ENCODE measurements around the gene TICRR. TPM values are rescaled to one million over a fixed set of nuclear protein-coding genes. Genes with fewer than 3 reads are reported as not detected.
A peak's percentile ranks its signal among the peaks of the same experiment; 100 is the strongest.

TICRR gene
- total and polyA plus RNA-seq, 4 donors: under 0.01 to 7.3 (median 0.15) TPM

DNA sequence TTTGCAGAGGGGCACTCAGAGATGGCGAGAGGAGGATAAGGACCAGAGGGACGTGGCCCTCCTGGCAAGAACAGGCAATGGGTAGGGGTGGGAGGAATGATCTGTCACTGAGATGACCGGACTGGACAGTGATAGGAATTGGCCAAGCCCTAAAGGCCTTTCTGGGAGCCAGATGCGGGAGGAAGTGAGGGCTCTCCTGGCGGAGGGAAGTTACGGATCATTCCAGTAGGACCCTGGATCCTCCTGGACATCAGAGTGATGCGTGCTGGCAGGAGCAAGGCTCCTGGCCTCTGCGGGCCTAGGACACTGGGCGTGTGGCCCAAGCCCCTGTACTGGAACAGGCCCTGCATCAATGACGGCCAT is 56.6 kb downstream of the TICRR start:
- WGBS: 89% methylated on average over 10 of the region's 10 CpGs
- DNase-seq (ENCODE audit: low spot score): no peak
- TF ChIP-seq SP1 (IDR thresholded peaks at IDR 0.05) (no peak), JUND (IDR thresholded peaks at IDR 0.05) (no peak), EGR1 (IDR thresholded peaks at IDR 0.05; ENCODE audit: low read depth in 2 of 2) (no peak), RXRA (IDR thresholded peaks at IDR 0.05) (no peak), HNF4A (conservative IDR thresholded peaks at IDR 0.05) (no peak), NR2F2 (IDR thresholded peaks at IDR 0.05) (no peak), RAD21 (IDR thresholded peaks at IDR 0.05) (no peak), HNF4G (IDR thresholded peaks at IDR 0.05) (no peak), FOXA1 (IDR thresholded peaks at IDR 0.05) (no peak), YY1 (IDR thresholded peaks at IDR 0.05) (no peak), FOXA2 (IDR thresholded peaks at IDR 0.05) (no peak), TAF1 (conservative IDR thresholded peaks at IDR 0.05) (no peak)
- TF ChIP-seq, protein P1, sequence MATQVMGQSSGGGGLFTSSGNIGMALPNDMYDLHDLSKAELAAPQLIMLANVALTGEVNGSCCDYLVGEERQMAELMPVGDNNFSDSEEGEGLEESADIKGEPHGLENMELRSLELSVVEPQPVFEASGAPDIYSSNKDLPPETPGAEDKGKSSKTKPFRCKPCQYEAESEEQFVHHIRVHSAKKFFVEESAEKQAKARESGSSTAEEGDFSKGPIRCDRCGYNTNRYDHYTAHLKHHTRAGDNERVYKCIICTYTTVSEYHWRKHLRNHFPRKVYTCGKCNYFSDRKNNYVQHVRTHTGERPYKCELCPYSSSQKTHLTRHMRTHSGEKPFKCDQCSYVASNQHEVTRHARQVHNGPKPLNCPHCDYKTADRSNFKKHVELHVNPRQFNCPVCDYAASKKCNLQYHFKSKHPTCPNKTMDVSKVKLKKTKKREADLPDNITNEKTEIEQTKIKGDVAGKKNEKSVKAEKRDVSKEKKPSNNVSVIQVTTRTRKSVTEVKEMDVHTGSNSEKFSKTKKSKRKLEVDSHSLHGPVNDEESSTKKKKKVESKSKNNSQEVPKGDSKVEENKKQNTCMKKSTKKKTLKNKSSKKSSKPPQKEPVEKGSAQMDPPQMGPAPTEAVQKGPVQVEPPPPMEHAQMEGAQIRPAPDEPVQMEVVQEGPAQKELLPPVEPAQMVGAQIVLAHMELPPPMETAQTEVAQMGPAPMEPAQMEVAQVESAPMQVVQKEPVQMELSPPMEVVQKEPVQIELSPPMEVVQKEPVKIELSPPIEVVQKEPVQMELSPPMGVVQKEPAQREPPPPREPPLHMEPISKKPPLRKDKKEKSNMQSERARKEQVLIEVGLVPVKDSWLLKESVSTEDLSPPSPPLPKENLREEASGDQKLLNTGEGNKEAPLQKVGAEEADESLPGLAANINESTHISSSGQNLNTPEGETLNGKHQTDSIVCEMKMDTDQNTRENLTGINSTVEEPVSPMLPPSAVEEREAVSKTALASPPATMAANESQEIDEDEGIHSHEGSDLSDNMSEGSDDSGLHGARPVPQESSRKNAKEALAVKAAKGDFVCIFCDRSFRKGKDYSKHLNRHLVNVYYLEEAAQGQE (IDR thresholded peaks at IDR 0.05): no peak
- TF ChIP-seq, protein P2, sequence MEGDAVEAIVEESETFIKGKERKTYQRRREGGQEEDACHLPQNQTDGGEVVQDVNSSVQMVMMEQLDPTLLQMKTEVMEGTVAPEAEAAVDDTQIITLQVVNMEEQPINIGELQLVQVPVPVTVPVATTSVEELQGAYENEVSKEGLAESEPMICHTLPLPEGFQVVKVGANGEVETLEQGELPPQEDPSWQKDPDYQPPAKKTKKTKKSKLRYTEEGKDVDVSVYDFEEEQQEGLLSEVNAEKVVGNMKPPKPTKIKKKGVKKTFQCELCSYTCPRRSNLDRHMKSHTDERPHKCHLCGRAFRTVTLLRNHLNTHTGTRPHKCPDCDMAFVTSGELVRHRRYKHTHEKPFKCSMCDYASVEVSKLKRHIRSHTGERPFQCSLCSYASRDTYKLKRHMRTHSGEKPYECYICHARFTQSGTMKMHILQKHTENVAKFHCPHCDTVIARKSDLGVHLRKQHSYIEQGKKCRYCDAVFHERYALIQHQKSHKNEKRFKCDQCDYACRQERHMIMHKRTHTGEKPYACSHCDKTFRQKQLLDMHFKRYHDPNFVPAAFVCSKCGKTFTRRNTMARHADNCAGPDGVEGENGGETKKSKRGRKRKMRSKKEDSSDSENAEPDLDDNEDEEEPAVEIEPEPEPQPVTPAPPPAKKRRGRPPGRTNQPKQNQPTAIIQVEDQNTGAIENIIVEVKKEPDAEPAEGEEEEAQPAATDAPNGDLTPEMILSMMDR (IDR thresholded peaks at IDR 0.05; ENCODE audit: low read depth, low read length, missing input control): no peak
- TF ChIP-seq, protein P3, sequence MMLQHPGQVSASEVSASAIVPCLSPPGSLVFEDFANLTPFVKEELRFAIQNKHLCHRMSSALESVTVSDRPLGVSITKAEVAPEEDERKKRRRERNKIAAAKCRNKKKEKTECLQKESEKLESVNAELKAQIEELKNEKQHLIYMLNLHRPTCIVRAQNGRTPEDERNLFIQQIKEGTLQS (IDR thresholded peaks at IDR 0.05): no peak
- TF ChIP-seq, protein P4, sequence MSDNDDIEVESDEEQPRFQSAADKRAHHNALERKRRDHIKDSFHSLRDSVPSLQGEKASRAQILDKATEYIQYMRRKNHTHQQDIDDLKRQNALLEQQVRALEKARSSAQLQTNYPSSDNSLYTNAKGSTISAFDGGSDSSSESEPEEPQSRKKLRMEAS (IDR thresholded peaks at IDR 0.05): no peak

DNA sequence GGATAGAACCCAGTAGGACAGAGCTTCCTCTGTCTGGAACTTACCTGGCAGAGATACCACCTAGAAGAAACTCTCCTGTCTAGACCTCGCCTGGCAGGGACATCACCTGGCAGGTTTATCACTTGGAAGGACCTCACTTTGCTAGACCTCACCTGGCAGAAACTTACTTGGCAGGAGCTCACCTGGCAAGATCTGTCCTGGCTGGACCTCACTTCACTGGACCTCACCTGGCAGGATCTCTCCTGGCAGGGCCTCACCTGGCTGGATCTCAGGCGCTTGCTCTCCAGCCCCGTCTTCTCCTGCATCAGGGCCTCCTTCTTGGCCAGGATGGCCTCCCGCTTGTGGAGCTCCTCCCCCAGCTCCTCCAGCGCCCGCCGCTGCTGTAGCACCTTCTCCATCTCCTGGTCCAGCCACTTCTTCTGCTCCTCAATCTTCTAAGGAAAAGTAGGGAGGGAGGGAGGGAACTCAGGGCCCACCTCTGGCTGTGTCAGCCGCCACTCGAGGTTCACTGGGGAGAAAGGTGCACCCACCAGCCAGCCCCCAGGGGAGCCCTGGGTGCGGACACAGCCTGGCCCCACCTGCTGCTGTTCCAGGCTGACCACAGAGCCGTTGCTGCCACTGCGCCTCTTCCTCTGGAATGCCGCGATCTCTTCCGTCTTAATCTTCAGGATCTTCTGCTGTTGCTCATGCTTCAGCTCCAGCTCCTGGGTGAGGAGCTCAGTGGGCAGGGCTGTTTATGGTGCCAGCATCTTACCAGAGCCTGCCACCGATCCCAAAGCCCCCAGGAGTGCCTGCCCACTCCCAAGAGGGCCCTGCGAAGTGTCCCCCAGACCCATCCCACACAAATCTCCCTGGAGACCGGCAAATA is 57.5 kb downstream of the TICRR start:
- Histone ChIP-seq H3K9me3 (ENCODE audit: control insufficient read depth in 4 of 4, low read length in 3 of 4) (no peaks in the 10 kb centered on the region), H3K4me1 (ENCODE audit: control insufficient read depth in 4 of 4, insufficient read depth in 4 of 4, low read length in 3 of 4) (no peaks in the 10 kb centered on the region), H3K27ac (ENCODE audit: low read depth in 1 of 2, low read length in 2 of 2) (no peak overlapping the region), H3K27me3 (ENCODE audit: control insufficient read depth in 4 of 4, insufficient read depth in 4 of 4, low read length in 3 of 4) (no peaks in the 10 kb centered on the region), H3K9ac (ENCODE audit: low read depth in 1 of 2, low read length in 2 of 2) (no peak overlapping the region), H3K36me3 (ENCODE audit: control insufficient read depth in 4 of 4, insufficient read depth in 3 of 4, low read depth in 1 of 4, low read length in 3 of 4) (no peaks in the 10 kb centered on the region), H3K4me3 (ENCODE audit: low read depth in 1 of 3, low read length in 3 of 3) (no peak overlapping the region)
- DNase-seq (ENCODE audit: low spot score): peak; percentile 29
- WGBS: 96% methylated on average over 18 of the region's 18 CpGs
- TF ChIP-seq RXRA (IDR thresholded peaks at IDR 0.05) (no peak), FOXA1 (IDR thresholded peaks at IDR 0.05) (no peak), TAF1 (conservative IDR thresholded peaks at IDR 0.05) (no peak), SP1 (IDR thresholded peaks at IDR 0.05) (no peak), FOXA2 (IDR thresholded peaks at IDR 0.05) (no peak), HNF4G (IDR thresholded peaks at IDR 0.05) (no peak), HNF4A (conservative IDR thresholded peaks at IDR 0.05) (no peak), JUND (IDR thresholded peaks at IDR 0.05) (no peak), NR2F2 (IDR thresholded peaks at IDR 0.05) (no peak), YY1 (IDR thresholded peaks at IDR 0.05) (no peak), EGR1 (IDR thresholded peaks at IDR 0.05; ENCODE audit: low read depth in 2 of 2) (no peak), GABPA (IDR thresholded peaks at IDR 0.05 in 1 of 2, conservative IDR thresholded peaks at IDR 0.05 in 1 of 2) (no peak), RAD21 (IDR thresholded peaks at IDR 0.05) (no peak)
- TF ChIP-seq, protein P3 (IDR thresholded peaks at IDR 0.05): no peak
- TF ChIP-seq, protein P2 (IDR thresholded peaks at IDR 0.05; ENCODE audit: low read depth, low read length, missing input control): no peak
- TF ChIP-seq, protein P5, sequence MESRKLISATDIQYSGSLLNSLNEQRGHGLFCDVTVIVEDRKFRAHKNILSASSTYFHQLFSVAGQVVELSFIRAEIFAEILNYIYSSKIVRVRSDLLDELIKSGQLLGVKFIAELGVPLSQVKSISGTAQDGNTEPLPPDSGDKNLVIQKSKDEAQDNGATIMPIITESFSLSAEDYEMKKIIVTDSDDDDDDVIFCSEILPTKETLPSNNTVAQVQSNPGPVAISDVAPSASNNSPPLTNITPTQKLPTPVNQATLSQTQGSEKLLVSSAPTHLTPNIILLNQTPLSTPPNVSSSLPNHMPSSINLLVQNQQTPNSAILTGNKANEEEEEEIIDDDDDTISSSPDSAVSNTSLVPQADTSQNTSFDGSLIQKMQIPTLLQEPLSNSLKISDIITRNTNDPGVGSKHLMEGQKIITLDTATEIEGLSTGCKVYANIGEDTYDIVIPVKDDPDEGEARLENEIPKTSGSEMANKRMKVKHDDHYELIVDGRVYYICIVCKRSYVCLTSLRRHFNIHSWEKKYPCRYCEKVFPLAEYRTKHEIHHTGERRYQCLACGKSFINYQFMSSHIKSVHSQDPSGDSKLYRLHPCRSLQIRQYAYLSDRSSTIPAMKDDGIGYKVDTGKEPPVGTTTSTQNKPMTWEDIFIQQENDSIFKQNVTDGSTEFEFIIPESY (IDR thresholded peaks at IDR 0.05): no peak

More for the DNA sequence above, 56.6 kb downstream of the TICRR start:
- Histone ChIP-seq H3K9ac (ENCODE audit: low read depth in 1 of 2, low read length in 2 of 2) (no peak overlapping the region), H3K4me1 (ENCODE audit: control insufficient read depth in 4 of 4, insufficient read depth in 4 of 4, low read length in 3 of 4) (no peaks in the 10 kb centered on the region), H3K27me3 (ENCODE audit: control insufficient read depth in 4 of 4, insufficient read depth in 4 of 4, low read length in 3 of 4) (no peaks in the 10 kb centered on the region), H3K27ac (ENCODE audit: low read depth in 1 of 2, low read length in 2 of 2) (no peak overlapping the region), H3K4me3 (ENCODE audit: low read depth in 1 of 3, low read length in 3 of 3) (no peak overlapping the region), H3K9me3 (ENCODE audit: control insufficient read depth in 4 of 4, low read length in 3 of 4) (no peaks in the 10 kb centered on the region), H3K36me3 (ENCODE audit: control insufficient read depth in 4 of 4, insufficient read depth in 3 of 4, low read depth in 1 of 4, low read length in 3 of 4) (no peaks in the 10 kb centered on the region)

Data from liver (tissue), 9 donors.